Neural progenitor cell (in vitro differentiated cells): Measurements from ENCODE around the gene CAST.

ENCODE experiments used
- CTCF ChIP-seq: fragments of 200-600 bp; sonication (generic); IDR thresholded peaks from 2 replicates; pipeline ENCODE4 v1.5.1; 2017; ENCODE audit warnings: antibody characterized with exemption, mild to moderate bottlenecking
- EZH2 ChIP-seq: fragments of 200-600 bp; sonication (generic); IDR thresholded peaks from 2 replicates; pipeline ENCODE4 v1.6.1; 2017; ENCODE audit warnings: antibody characterized with exemption, mild to moderate bottlenecking, moderate library complexity

GRCh38 chr5:96743805-96744204 lies 81.6 kb downstream of the CAST start:
- TF ChIP-seq CTCF, result no peak
- no peak for TF ChIP-seq EZH2
